Prostate gland (tissue), 2 donors: ENCODE measurements around the gene PDYN.
A peak's percentile ranks its signal among the peaks of the same experiment; 100 is the strongest.

Experiments used
- POLR2A ChIP-seq: fragments of 450-650 bp; IDR thresholded peaks from one replicate; pipeline ENCODE4 v1.6.1; 2016; ENCODE audit warnings: antibody characterized with exemption, mild to moderate bottlenecking
- POLR2AphosphoS5 ChIP-seq: sonication (generic); formaldehyde crosslinking; IDR thresholded peaks from one replicate; pipeline ENCODE4 v1.6.1; 2017; ENCODE audit warnings: antibody characterized with exemption
- TF ChIP-seq, protein P1 (sequence below), 4 experiments: fragments of 200-600 bp in 2 of 4; fragments of 450-650 bp in 2 of 4; sonication (generic) in 2 of 4; IDR thresholded peaks; 1 replicate in 3 of 4; 2 replicates in 1 of 4; pipeline ENCODE4 v1.5.1; 2016 to 2019; ENCODE audit warnings: antibody characterized with exemption in 4 of 4, mild to moderate bottlenecking in 2 of 4, moderate library complexity in 2 of 4

DNA sequence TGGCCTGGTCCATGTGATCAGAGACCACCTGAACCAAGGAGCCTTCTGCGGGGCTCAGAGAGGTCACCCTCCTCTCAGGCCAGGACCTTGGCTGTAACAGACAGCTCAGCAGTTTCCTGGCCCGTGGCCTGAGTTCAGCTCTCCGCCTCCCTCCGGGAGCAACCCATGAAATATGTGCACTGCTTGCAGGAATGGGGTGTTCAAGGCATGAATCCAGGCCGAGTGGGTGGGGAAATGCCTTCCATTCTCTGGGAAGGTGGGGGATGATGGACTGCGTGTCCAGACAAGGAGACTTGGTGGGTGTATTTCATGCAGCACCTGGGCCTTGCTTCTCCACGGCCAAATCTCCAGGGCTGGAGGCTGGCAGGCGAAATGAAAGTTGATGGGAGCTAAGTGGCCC lies 52.6 kb downstream of the PDYN start:
- TF ChIP-seq, protein P1, sequence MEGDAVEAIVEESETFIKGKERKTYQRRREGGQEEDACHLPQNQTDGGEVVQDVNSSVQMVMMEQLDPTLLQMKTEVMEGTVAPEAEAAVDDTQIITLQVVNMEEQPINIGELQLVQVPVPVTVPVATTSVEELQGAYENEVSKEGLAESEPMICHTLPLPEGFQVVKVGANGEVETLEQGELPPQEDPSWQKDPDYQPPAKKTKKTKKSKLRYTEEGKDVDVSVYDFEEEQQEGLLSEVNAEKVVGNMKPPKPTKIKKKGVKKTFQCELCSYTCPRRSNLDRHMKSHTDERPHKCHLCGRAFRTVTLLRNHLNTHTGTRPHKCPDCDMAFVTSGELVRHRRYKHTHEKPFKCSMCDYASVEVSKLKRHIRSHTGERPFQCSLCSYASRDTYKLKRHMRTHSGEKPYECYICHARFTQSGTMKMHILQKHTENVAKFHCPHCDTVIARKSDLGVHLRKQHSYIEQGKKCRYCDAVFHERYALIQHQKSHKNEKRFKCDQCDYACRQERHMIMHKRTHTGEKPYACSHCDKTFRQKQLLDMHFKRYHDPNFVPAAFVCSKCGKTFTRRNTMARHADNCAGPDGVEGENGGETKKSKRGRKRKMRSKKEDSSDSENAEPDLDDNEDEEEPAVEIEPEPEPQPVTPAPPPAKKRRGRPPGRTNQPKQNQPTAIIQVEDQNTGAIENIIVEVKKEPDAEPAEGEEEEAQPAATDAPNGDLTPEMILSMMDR (IDR thresholded peaks at IDR 0.05) = no peak
- no peak for TF ChIP-seq POLR2A
- peak; percentile 76 for TF ChIP-seq POLR2AphosphoS5
